ENCODE measurements around the gene CLK4.

CLK4 gene

GRCh38 chr5:178583279-178583678 lies 43.6 kb downstream of the CLK4 start:
- no peak for DNase-seq

GRCh38 chr5:178582291-178582690 lies 44.6 kb downstream of the CLK4 start:
- DNase-seq = no peak

- DNase-seq = no peak
Observed at GRCh38 chr5:178581621-178582020, 45.2 kb downstream of the CLK4 start.

- DNase-seq = no peak
Observed at GRCh38 chr5:178580271-178580955, 46.4 kb downstream of the CLK4 start.

- DNase-seq = no peak
Observed at GRCh38 chr5:178577944-178578343, 48.9 kb downstream of the CLK4 start.

GRCh38 chr5:178577376-178577839 lies 49.4 kb downstream of the CLK4 start:
- no peak for DNase-seq

GRCh38 chr5:178576591-178577351 lies 50.1 kb downstream of the CLK4 start:
- DNase-seq = no peak

GRCh38 chr5:178573216-178573615 lies 53.6 kb downstream of the CLK4 start:
- DNase-seq = no peak

- no peak for DNase-seq
Observed at GRCh38 chr5:178572617-178573016, 54.2 kb downstream of the CLK4 start.

GRCh38 chr5:178569485-178569884 lies 57.4 kb downstream of the CLK4 start:
- no peak for DNase-seq

- DNase-seq = no peak
Observed at GRCh38 chr5:178564811-178565550, 61.9 kb downstream of the CLK4 start.

- DNase-seq = no peak
Observed at GRCh38 chr5:178564397-178564796, 62.5 kb downstream of the CLK4 start.

GRCh38 chr5:178563621-178564020 lies 63.2 kb downstream of the CLK4 start:
- no peak for DNase-seq

- DNase-seq = no peak
Observed at GRCh38 chr5:178561746-178562264, 65.0 kb downstream of the CLK4 start.

- DNase-seq = no peak
Observed at GRCh38 chr5:178560911-178561310, 65.9 kb downstream of the CLK4 start.

GRCh38 chr5:178557416-178557815 lies 69.4 kb downstream of the CLK4 start:
- no peak for DNase-seq

GRCh38 chr5:178555771-178556211 lies 71.1 kb downstream of the CLK4 start:
- DNase-seq = no peak

- no peak for DNase-seq
Observed at GRCh38 chr5:178555005-178555404, 71.8 kb downstream of the CLK4 start.

- no peak for DNase-seq
Observed at GRCh38 chr5:178554311-178554710, 72.5 kb downstream of the CLK4 start.

GRCh38 chr5:178553517-178553916 lies 73.3 kb downstream of the CLK4 start:
- DNase-seq = no peak
